RWPE2 (cell line): ENCODE data around the gene MINDY4.

Experiments
- ATAC-seq: fragments of 200-7000 bp; cut with Tn5 transposase; 3 replicates; pipeline ENCODE4 v1.9.1; 2021; ENCODE audit warnings: low read depth
- DNase-seq: peaks from one replicate; pipeline ENCODE4 v3.0.0-alpha.2; 2020; ENCODE audit warnings: low spot score
- H3K27ac ChIP-seq: fragments of 450-650 bp; 2 replicates; pipeline ENCODE4 v1.5.1; 2017; ENCODE audit warnings: mild to moderate bottlenecking; ENCODE audit not compliant: poor library complexity, severe bottlenecking
- H3K27me3 ChIP-seq: fragments of 250-450 bp; sonication (Bioruptor Pico); 2 replicates; pipeline ENCODE4 v1.5.1; 2021; ENCODE audit warnings: mild to moderate bottlenecking, moderate library complexity; ENCODE audit not compliant: insufficient read depth, poor library complexity, severe bottlenecking
- H3K36me3 ChIP-seq: fragments of 250-450 bp; sonication (Bioruptor Pico); 2 replicates; pipeline ENCODE4 v1.5.1; 2020; ENCODE audit warnings: low read depth, mild to moderate bottlenecking, moderate library complexity
- H3K4me1 ChIP-seq: fragments of 250-450 bp; sonication (Bioruptor Pico); 2 replicates; pipeline ENCODE4 v1.5.1; 2021; ENCODE audit warnings: mild to moderate bottlenecking, moderate library complexity; ENCODE audit not compliant: insufficient read depth, poor library complexity, severe bottlenecking
- H3K4me3 ChIP-seq: fragments of 250-450 bp; sonication (Bioruptor Pico); 2 replicates; pipeline ENCODE4 v1.5.1; 2021; ENCODE audit warnings: mild to moderate bottlenecking, moderate library complexity; ENCODE audit not compliant: severe bottlenecking
- H3K9me3 ChIP-seq: fragments of 250-450 bp; sonication (Bioruptor Pico); 2 replicates; pipeline ENCODE4 v1.5.1; 2021; ENCODE audit warnings: mild to moderate bottlenecking, moderate library complexity; ENCODE audit not compliant: severe bottlenecking
- TF ChIP-seq, protein P1 (sequence below): fragments of 450-650 bp; IDR thresholded peaks from one replicate; pipeline ENCODE4 v1.5.1; 2017; ENCODE audit warnings: mild to moderate bottlenecking, moderate library complexity; ENCODE audit not compliant: poor library complexity, severe bottlenecking

MINDY4 gene

DNA sequence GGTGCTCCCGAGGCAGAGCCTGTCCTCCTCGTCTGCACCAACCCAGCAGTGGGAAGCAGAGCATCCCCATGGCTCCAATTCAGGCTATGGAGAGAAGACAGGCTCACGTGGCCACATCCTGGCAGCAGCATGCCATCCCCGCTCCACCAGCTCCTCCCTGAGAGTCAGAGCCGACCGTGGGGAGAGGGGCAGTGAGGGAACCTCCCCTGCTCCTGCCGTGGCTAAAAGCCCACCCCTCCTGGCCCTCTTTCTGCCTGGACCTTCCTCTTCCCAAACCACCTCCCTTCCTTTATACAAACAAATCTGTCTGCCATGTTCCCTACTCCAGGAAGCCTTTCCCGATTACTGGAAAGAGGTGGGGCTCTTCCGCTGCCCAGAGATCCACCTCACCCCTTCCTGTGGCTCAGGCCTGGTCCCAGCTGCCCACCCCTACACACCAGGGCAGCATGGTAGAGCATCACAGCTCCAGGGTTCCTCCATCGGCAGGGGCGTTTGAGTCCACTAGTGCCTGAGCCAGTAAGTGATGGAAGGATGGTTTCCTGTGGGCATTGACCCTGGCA lies 129.7 kb downstream of the MINDY4 start:
- TF ChIP-seq, protein P1, sequence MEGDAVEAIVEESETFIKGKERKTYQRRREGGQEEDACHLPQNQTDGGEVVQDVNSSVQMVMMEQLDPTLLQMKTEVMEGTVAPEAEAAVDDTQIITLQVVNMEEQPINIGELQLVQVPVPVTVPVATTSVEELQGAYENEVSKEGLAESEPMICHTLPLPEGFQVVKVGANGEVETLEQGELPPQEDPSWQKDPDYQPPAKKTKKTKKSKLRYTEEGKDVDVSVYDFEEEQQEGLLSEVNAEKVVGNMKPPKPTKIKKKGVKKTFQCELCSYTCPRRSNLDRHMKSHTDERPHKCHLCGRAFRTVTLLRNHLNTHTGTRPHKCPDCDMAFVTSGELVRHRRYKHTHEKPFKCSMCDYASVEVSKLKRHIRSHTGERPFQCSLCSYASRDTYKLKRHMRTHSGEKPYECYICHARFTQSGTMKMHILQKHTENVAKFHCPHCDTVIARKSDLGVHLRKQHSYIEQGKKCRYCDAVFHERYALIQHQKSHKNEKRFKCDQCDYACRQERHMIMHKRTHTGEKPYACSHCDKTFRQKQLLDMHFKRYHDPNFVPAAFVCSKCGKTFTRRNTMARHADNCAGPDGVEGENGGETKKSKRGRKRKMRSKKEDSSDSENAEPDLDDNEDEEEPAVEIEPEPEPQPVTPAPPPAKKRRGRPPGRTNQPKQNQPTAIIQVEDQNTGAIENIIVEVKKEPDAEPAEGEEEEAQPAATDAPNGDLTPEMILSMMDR = no peak
- ATAC-seq (no peak), DNase-seq (no peak)
- H3K36me3 ChIP-seq = no peaks in the 10 kb centered on the region
- H3K4me3 ChIP-seq = no peak overlapping the region
- H3K4me1 ChIP-seq = no peaks in the 10 kb centered on the region
- H3K27ac ChIP-seq = no peak overlapping the region
- no peaks in the 10 kb centered on the region for H3K27me3 ChIP-seq
- H3K9me3 ChIP-seq = no peaks in the 10 kb centered on the region

DNA sequence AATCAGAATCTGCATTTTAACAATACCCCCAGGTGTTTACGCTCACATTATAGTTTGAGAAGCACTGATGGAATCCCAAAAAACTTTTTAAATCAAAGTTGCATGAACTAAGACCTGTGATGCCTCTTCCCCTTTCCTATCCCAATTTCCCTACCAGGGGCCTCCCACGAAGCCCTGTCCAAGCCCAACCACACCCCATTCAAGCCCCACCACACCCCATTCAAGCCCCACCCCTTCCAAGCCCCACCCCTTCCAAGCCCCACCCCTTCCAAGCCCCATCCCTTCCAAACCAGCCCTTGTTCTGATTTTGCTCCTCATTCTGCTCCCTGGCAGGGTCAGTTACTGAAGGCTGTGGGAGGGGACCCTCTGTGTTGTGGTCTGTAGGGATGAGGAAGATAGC lies 130.6 kb downstream of the MINDY4 start:
- no peaks in the 10 kb centered on the region for H3K36me3 ChIP-seq
- DNase-seq = no peak
- TF ChIP-seq, protein P1 = no peak
- ATAC-seq = no peak
- no peak overlapping the region for H3K27ac ChIP-seq
- H3K9me3 ChIP-seq = no peaks in the 10 kb centered on the region
- no peaks in the 10 kb centered on the region for H3K27me3 ChIP-seq
- H3K4me1 ChIP-seq = peaks cover 4% of the 10 kb centered on the region
- no peak overlapping the region for H3K4me3 ChIP-seq

DNA sequence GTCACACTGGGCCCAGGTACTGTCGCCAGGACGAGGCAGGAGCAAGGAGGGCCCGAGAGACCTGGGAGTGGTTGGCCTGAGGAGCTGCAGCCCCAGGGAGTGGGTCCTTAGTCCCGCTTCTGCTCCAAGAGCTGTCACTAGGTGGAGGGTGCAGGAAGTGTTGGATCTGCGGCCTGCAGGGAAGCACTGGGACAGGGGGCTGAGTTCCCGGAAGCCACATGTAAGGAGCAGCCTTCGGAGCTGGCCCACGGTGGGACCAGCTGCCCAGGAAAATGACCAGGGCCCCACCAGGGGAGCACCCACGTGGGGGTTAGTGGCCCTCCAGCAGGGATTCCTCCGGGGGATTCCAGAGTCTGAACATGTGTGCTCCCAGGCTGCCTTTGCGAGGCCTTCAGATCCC lies 131.2 kb downstream of the MINDY4 start:
- no peak for ATAC-seq
- TF ChIP-seq, protein P1 = no peak
- H3K36me3 ChIP-seq = no peaks in the 10 kb centered on the region
- no peak overlapping the region for H3K4me3 ChIP-seq
- H3K27ac ChIP-seq = no peak overlapping the region
- H3K27me3 ChIP-seq = no peaks in the 10 kb centered on the region
- no peaks in the 10 kb centered on the region for H3K9me3 ChIP-seq
- no peak for DNase-seq
- peaks cover 4% of the 10 kb centered on the region for H3K4me1 ChIP-seq

DNA sequence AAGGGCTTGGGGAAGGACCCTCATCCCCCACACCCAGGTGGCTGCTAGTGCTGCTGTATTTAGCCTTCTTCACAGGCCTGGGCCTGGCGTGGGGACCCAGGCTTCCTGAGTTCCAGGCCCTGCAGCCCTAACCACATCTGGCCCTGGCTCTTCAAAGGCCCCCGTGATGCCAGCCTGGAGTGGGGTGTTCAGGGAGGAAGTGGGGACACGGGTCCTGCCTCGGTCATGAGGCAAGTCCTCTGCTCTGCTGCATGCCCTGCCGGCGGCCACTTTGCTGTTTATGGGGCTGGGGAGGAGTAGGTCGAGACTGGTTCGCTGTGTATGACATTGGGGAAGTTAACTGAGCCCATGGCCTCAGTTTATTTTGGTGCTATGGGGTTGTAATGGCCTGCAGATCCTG lies 131.9 kb downstream of the MINDY4 start:
- H3K4me1 ChIP-seq = peaks cover 4% of the 10 kb centered on the region
- no peaks in the 10 kb centered on the region for H3K36me3 ChIP-seq
- TF ChIP-seq, protein P1 = no peak
- no peak for DNase-seq
- no peak overlapping the region for H3K27ac ChIP-seq
- H3K4me3 ChIP-seq = no peak overlapping the region
- ATAC-seq = no peak
- H3K27me3 ChIP-seq = no peaks in the 10 kb centered on the region
- H3K9me3 ChIP-seq = no peaks in the 10 kb centered on the region

DNA sequence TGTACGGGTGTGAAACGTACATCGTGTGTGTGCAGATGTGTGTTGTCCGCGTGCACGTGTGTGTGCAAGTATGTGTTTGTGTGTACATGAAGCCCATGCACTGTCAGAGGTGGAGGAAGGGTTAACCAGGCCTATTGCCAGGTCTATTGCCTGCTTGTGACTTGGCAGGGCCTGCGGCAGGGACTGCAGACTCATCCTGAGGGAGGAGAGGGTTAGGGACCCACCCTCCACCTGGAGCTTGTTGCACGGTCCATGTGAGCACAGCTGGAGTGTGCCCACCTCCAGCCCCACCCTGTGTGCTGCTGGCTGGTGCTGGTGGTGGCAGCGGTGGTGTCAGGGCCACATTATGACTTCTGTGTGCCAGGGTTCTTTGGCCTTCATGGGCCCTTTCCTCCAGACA lies 133.3 kb downstream of the MINDY4 start:
- H3K4me1 ChIP-seq = peaks cover 4% of the 10 kb centered on the region
- ATAC-seq (no peak), DNase-seq (no peak)
- no peaks in the 10 kb centered on the region for H3K36me3 ChIP-seq
- TF ChIP-seq, protein P1 = no peak
- H3K27ac ChIP-seq = no peak overlapping the region
- no peaks in the 10 kb centered on the region for H3K27me3 ChIP-seq
- H3K4me3 ChIP-seq = no peak overlapping the region
- H3K9me3 ChIP-seq = no peaks in the 10 kb centered on the region
